Measurements from ENCODE around the gene TKFC. TPM values are rescaled to one million over a fixed set of nuclear protein-coding genes. Genes with fewer than 3 reads are reported as not detected.

Gene TKFC
- total RNA-seq, 1 donor from 2014 or later: 14.5 TPM

- DNase-seq (ENCODE audit: low read depth in 2 of 2): no peak
These were observed 7.2 kb upstream of the TKFC start for GRCh38 chr11:61325649-61326414.

DNA sequence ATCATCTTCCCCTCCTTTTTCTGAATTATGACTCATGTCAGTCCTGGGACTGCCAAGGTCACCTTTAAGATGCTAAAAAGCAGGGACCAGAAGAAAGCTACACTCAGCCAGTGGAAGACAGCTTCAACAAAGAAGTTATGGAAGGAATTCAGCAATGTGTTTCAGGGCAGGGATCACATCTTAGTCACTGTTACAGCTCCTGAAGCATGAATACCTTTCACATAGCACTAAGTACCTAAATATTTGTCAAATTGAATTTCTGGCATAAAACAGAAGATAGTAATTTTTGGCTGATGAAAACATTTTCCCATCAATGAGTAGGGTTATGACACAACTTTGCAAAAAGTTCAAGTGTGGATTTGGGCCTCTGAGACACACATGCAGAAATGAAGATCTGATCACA is 5.4 kb upstream of the TKFC start:
- DNase-seq (ENCODE audit: low read depth in 2 of 2): no peak

DNA sequence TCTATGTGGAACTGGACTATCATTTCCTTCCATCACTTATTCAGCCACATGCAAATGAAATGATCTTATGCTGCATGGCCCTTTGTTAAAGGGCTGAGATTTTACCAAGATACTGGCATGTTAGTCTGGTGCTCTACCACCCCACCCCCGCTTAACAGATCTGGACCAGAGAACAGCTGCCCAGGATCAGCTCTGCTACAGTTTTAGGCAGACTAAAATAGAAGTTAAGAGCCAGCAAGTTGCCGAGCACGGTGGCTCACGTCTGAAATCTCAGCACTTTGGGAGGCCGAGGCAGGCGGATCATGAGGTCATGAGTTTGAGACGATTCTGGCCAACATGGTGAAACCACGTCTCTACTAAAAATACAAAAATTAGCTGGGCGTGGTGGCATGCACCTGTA is 4.7 kb upstream of the TKFC start:
- DNase-seq (ENCODE audit: low read depth in 2 of 2): no peak

- no peak for DNase-seq (ENCODE audit: low read depth in 2 of 2)
These were observed 3.2 kb upstream of the TKFC start for GRCh38 chr11:61329871-61330270.

DNA sequence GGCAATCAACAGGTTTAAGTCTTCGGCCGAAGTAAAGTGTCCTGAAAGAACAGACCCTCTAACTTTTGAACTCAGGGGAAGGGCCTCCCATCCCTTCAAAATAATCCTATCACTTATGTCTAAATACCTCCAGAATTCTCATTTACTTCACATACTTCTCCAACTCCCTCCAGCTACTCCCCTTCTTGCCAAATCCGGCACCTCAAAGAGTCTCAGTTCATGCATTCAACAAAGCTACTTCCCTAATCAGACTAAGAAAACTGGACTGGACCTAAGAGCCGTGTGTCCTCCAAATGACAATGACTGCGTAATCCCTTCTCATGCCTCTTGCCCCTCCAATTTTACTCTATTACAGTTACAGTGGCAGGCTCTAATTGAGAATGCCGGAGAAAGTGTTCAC is 1.4 kb upstream of the TKFC start:
- DNase-seq (ENCODE audit: low read depth in 2 of 2): no peak

- peak; percentile 38 to 46 for DNase-seq (ENCODE audit: low read depth in 2 of 2)
These were observed 689 bp upstream of the TKFC start for GRCh38 chr11:61332281-61332796.

DNA sequence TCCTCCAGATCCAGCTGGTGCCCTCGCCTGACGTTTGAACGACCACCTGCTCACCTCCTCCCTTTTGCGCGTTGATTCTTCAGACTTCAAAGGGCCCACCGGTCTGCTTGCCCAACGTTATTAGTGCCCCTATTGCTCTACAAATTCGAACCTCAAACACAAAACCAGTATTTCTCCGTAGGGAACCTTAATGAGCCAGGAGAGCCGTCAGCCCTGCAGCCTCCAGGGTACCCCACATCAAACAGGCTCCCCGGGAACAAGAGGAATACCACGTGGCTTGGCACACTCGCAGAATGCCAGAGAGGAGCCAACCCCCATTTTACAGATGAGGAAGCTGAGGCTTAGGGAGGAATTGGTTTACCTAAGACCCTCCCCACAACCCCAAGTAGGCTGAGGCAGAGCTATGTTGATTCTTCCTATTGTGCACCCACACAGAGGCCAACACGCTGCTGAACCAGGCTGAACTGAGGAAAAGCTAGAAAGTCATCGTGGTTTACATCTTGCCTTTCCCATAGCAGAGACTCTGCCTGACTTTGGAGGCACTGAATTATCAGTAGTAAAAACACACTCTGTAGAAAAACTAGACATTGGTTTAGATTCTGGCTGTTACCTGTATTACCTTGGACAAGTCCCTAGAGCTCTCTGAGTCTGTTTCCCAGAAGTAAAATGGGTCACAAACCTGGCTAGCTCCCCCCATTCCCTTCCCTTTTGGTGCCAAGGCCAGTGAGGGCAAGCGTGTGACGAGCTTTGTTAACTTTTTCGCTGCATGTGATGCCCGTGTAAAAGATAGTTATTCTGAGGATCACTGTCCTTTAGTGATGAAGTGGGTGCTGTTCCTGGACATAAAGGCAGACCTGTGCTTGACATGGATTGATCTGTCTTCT is 764 bp downstream of the TKFC start:
- no peak for DNase-seq (ENCODE audit: low read depth in 2 of 2)

GRCh38 chr11:61334434-61335354 is 1.7 kb downstream of the TKFC start:
- no peak for DNase-seq (ENCODE audit: low read depth in 2 of 2)

GRCh38 chr11:61335355-61335710 is 2.3 kb downstream of the TKFC start:
- no peak for DNase-seq (ENCODE audit: low read depth in 2 of 2)

DNA sequence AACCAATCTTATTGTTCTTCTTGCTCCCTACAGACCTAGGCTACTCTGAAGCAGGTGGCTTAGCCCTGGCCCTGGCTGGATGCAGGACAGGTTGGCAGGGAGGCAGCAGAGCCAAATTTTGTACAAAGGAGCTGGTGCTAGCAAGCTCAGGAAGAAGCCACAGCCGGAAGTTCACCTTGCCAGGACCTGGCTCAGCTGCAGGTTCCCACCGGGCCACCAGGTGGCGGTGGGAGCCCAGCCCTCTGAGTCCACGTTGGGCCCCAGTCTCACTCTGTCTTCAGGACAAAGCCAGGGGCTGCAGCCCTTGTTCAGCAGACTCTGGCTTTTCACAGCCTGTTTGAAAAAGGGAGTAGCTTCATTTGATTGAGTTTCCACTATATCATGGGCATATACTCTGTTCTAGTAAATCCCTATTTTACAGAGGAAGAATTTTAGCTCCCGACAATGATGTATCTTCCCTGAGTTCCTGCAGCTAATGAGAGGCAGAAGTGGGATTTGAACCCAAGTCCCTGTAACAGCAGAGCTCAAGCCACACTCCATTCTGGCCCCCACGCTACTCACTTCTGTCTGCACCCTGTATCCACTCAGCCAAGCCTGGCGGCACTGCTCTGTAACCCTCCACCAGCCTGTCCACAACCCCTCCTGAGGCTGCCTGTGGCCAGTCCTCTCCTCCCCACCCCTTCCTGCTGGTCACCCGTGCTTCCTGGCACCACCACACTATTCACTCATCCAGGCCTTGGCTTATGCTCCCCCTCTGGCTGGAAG is 3.3 kb downstream of the TKFC start:
- DNase-seq (ENCODE audit: low read depth in 2 of 2): peak; percentile 74 to 89

DNA sequence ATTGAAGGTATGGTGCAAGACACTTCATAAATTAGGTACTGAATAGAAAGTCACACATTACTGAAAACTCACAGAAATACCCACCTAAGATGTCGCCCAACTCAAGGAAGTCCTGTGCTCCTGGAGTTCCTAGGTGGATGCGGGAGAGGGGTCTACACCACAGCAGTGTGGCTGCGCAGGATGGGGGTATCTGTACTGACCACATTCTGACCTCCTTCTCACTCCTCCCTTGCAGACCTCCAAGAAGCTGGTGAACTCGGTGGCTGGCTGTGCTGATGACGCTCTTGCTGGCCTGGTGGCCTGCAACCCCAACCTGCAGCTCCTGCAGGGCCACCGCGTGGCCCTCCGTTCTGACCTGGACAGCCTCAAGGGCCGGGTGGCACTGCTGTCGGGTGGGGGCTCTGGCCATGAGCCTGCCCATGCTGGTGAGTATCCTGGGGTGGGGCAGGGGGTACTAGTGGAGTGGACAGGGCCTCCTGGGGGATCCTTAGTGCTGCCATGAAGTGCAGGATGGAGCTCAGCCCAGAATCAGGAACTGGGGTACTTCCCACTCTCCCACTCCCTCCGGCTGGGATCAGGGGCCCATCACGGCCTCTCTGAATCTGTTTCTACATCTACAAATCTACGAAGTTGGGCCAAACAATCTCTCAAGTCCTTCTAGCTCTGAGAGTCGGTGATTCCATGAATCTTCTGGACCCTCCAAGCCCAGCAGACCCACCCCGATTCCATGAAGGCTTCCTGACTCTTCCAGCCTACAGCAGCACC is 4.9 kb downstream of the TKFC start:
- DNase-seq (ENCODE audit: low read depth in 2 of 2): no peak

DNA sequence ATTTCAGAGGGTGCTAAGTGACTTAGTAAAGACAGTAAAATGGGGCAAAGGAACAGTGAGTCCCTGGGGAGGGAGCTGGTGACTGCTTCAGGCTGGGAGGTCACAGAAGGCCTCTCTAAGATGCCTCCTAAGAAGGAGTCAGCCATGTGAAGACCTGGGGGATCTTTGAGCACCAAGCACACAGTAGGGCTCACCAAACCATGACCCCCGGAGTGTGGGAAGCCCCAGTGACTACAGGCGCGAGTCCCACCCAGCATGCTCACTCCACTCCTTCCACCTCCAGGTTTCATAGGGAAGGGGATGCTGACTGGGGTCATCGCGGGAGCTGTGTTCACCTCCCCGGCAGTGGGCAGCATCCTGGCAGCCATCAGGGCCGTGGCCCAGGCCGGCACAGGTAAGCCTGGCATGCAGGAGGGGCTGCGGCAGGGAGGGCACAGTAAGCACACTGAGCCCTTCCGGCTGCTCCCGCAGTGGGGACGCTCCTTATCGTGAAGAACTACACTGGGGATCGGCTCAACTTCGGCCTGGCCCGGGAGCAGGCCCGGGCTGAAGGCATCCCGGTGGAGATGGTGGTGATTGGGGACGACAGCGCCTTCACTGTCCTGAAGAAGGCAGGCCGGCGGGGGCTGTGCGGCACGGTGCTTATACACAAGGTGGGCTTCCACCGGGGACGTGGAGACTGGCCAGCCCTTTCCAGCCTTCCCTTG is 5.9 kb downstream of the TKFC start:
- no peak for DNase-seq (ENCODE audit: low read depth in 2 of 2)

DNA sequence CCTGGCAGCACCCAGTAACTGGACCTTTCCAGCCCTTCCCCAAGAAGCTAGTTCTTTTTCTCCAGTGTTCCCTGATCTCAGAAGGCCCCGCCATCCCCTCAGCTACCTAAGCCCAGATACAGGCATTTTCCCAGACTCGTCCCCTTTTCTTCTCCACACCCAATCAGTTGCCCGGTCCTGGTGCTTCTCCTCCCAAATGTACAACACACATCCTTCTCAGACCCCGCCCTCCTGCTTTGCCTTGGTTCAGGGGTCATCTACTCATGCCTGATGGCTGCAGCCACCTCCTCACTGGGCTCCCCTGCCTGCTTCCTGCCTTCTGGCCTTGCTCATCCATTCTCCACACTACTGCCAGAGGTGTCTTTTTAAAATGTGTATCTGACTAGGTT is 6.5 kb downstream of the TKFC start:
- DNase-seq (ENCODE audit: low read depth in 2 of 2): no peak

- DNase-seq (ENCODE audit: low read depth in 2 of 2): no peak
These were observed 8.0 kb downstream of the TKFC start for GRCh38 chr11:61340979-61341378.

DNA sequence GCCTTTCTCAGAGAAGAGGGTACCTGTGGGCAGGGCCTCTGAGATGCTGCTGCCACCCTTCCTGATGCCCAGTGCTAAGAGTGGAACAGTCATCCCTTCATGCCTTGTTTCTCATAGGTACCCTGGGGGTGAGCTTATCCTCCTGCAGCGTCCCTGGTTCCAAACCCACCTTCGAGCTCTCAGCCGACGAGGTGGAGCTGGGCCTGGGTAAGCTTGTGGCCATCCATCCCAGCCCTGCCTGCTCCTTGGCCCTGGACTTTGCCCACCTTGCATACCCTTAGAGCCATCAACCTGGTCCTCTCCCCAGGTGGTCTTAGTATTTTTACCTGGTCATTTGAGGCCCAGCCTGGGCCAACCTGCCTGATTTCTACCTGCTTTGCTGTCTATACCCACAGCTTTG is 8.7 kb downstream of the TKFC start:
- no peak for DNase-seq (ENCODE audit: low read depth in 2 of 2)

DNA sequence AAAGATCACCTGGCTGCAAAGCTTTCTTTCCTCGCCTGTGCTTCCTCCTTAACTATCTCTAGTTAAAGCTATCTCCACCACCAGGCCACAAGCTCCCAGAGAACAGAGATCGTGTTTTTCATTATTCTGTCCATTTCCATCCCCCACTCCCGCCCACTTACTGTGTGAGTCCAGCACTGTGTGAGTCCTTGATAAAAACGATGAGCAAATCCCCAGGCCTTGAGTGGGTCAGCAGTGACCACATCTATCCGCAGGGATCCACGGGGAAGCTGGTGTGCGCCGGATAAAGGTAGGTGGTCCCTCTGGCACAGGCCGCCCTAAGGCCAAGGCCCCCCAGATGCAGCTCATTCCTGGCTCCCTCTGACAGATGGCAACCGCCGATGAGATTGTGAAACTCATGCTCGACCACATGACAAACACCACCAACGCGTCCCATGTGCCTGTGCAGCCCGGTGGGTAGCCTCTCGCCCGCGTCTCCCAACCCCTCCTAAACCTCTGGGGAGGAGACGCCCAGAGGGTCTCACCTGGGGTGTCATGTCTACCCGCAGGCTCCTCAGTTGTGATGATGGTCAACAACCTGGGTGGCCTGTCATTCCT is 9.3 kb downstream of the TKFC start:
- no peak for DNase-seq (ENCODE audit: low read depth in 2 of 2)

- no peak for DNase-seq (ENCODE audit: low read depth in 2 of 2)
These were observed 11.0 kb downstream of the TKFC start for GRCh38 chr11:61343792-61344745.

DNA sequence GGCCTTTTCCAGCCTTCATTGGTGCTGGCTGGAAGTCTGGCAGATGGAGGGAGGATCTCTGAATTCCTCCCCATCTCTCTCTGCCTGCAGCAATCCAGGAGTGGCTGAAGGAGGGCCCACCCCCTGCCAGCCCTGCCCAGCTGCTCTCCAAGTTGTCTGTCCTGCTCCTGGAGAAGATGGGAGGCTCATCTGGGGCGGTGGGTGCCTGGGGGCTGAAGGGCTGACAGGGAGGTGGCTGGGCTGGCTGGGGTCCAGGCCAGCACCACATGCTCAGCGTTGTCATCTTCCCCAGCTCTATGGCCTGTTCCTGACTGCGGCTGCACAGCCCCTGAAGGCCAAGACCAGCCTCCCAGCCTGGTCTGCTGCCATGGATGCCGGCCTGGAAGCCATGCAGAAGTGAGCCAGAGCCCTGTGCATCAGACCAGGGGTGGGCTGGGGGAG is 12.2 kb downstream of the TKFC start:
- DNase-seq (ENCODE audit: low read depth in 2 of 2): no peak
